ENCODE data around the gene SLC4A8.

DNA sequence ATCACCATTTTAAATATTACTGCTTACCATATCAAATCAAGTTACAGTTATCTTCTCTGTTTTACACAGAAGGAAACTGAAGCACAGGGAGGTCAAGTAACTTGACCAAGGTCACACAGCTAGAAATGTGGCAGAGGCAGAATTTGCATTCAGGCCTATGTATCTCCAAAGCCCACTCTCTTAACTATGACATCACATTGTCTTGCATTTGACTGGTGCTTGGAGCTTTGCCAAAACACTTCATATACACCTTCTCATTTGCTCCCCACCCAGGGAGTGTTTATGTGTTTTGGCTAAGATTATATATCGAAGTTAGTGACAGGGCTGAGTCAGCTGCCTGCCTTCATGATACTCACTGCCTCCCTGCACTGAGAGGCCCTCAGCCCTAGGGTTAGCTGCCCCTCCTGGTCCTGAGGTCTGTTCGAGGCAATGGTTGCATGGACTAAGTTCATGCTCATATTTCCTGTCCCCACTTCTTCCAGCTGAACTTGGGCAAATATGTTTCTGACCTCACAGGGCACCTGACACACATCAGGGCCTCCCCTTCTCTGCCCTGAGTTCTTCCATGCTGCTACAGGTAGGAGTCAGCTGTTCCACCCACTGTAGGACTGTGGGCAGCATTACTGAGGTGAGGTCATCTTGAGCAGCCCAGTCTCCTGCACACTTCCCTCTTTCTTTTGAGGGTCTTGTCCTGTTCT lies 35.2 kb upstream of the SLC4A8 start:
- TF ChIP-seq, protein P1, sequence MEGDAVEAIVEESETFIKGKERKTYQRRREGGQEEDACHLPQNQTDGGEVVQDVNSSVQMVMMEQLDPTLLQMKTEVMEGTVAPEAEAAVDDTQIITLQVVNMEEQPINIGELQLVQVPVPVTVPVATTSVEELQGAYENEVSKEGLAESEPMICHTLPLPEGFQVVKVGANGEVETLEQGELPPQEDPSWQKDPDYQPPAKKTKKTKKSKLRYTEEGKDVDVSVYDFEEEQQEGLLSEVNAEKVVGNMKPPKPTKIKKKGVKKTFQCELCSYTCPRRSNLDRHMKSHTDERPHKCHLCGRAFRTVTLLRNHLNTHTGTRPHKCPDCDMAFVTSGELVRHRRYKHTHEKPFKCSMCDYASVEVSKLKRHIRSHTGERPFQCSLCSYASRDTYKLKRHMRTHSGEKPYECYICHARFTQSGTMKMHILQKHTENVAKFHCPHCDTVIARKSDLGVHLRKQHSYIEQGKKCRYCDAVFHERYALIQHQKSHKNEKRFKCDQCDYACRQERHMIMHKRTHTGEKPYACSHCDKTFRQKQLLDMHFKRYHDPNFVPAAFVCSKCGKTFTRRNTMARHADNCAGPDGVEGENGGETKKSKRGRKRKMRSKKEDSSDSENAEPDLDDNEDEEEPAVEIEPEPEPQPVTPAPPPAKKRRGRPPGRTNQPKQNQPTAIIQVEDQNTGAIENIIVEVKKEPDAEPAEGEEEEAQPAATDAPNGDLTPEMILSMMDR (conservative IDR thresholded peaks at IDR 0.05; ENCODE audit: low read length) = no peak
- TF ChIP-seq EZH2phosphoT487 (IDR thresholded peaks at IDR 0.05; ENCODE audit: borderline replicate concordance, low read depth, low read length) = no peak
